Rectal smooth muscle tissue (tissue), 1 donor: ENCODE results near the gene NUDT2.
A peak's percentile ranks its signal among the peaks of the same experiment; 100 is the strongest.
"Not testable (repeated sequence)": the region's sequence is repeated elsewhere in the genome, so short reads cannot be mapped to it uniquely, and the experiment has no call there.

Experiments
- H3K27ac ChIP-seq: one replicate; pipeline ENCODE4 v1.7.0; 2013; ENCODE audit warnings: low read depth, low read length, inconsistent platforms
- H3K27me3 ChIP-seq: one replicate; pipeline ENCODE4 v1.7.0; 2013; ENCODE audit warnings: low read length; ENCODE audit not compliant: control insufficient read depth, insufficient read depth
- H3K36me3 ChIP-seq: one replicate; pipeline ENCODE4 v1.7.0; 2013; ENCODE audit warnings: low read length; ENCODE audit not compliant: control insufficient read depth, insufficient read depth
- H3K4me1 ChIP-seq: one replicate; pipeline ENCODE4 v1.7.0; 2013; ENCODE audit warnings: low read length; ENCODE audit not compliant: control insufficient read depth, insufficient read depth
- H3K4me3 ChIP-seq: one replicate; pipeline ENCODE4 v1.7.0; 2013; ENCODE audit warnings: low read length
- H3K9ac ChIP-seq: one replicate; pipeline ENCODE4 v1.7.0; 2013; ENCODE audit warnings: low read length

The NUDT2 gene

GRCh38 chr9:34338665-34339385 is 9.5 kb downstream of the NUDT2 start:
- H3K36me3 ChIP-seq: peaks cover 7% of the 10 kb centered on the region
- no peaks in the 10 kb centered on the region for H3K27me3 ChIP-seq
- H3K4me1 ChIP-seq: peaks cover 28% of the 10 kb centered on the region
- H3K9ac ChIP-seq: no peak overlapping the region
- peak overlapping the region; percentile 2 for H3K27ac ChIP-seq
- H3K4me3 ChIP-seq: no peak overlapping the region

- no peak overlapping the region for H3K9ac ChIP-seq
- H3K4me3 ChIP-seq: no peak overlapping the region
- peak overlapping the region; percentile 93 for H3K27ac ChIP-seq
- peaks cover 7% of the 10 kb centered on the region for H3K36me3 ChIP-seq
- peaks cover 43% of the 10 kb centered on the region for H3K4me1 ChIP-seq
- no peaks in the 10 kb centered on the region for H3K27me3 ChIP-seq
Observed at GRCh38 chr9:34341659-34342295, 12.4 kb downstream of the NUDT2 start.

GRCh38 chr9:34343090-34343489 is 13.7 kb downstream of the NUDT2 start:
- H3K9ac ChIP-seq: no peak overlapping the region
- peak overlapping the region; percentile 93 for H3K27ac ChIP-seq
- H3K36me3 ChIP-seq: peaks cover 7% of the 10 kb centered on the region
- H3K4me1 ChIP-seq: peaks cover 48% of the 10 kb centered on the region
- H3K4me3 ChIP-seq: no peak overlapping the region
- H3K27me3 ChIP-seq: no peaks in the 10 kb centered on the region

- no peaks in the 10 kb centered on the region for H3K27me3 ChIP-seq
- H3K27ac ChIP-seq: peak overlapping the region; percentile 93
- H3K36me3 ChIP-seq: peaks cover 7% of the 10 kb centered on the region
- no peak overlapping the region for H3K9ac ChIP-seq
- peaks cover 48% of the 10 kb centered on the region for H3K4me1 ChIP-seq
- no peak overlapping the region for H3K4me3 ChIP-seq
Observed at GRCh38 chr9:34343605-34344004, 14.2 kb downstream of the NUDT2 start.

- no peak overlapping the region for H3K4me3 ChIP-seq
- no peak overlapping the region for H3K9ac ChIP-seq
- peaks cover 39% of the 10 kb centered on the region for H3K4me1 ChIP-seq
- H3K27ac ChIP-seq: peak overlapping the region; percentile 66
- no peaks in the 10 kb centered on the region for H3K27me3 ChIP-seq
- no peaks in the 10 kb centered on the region for H3K36me3 ChIP-seq
Observed at GRCh38 chr9:34346873-34347799, 17.8 kb downstream of the NUDT2 start.

- Histone ChIP-seq H3K9ac (no peak overlapping the region), H3K4me1 (peaks cover 33% of the 10 kb centered on the region), H3K36me3 (no peaks in the 10 kb centered on the region), H3K27ac (no peak overlapping the region), H3K27me3 (no peaks in the 10 kb centered on the region), H3K4me3 (no peak overlapping the region)
Observed at GRCh38 chr9:34347800-34348158, 18.4 kb downstream of the NUDT2 start.

GRCh38 chr9:34349324-34349723 is 20.0 kb downstream of the NUDT2 start:
- Histone ChIP-seq H3K4me1 (peaks cover 19% of the 10 kb centered on the region), H3K9ac (no peak overlapping the region), H3K36me3 (no peaks in the 10 kb centered on the region), H3K27ac (no peak overlapping the region), H3K27me3 (no peaks in the 10 kb centered on the region), H3K4me3 (no peak overlapping the region)

GRCh38 chr9:34352122-34352652 is 22.8 kb downstream of the NUDT2 start:
- not testable (repeated sequence) for H3K9ac ChIP-seq, H3K27ac ChIP-seq, H3K4me3 ChIP-seq

GRCh38 chr9:34352957-34353356 is 23.6 kb downstream of the NUDT2 start:
- not testable (repeated sequence) for H3K9ac ChIP-seq, H3K27me3 ChIP-seq, H3K27ac ChIP-seq

More at GRCh38 chr9:34352122-34352652, 22.8 kb downstream of the NUDT2 start:
- not testable (repeated sequence) for H3K36me3 ChIP-seq, H3K4me1 ChIP-seq, H3K27me3 ChIP-seq

GRCh38 chr9:34362614-34363214 is 33.3 kb downstream of the NUDT2 start:
- H3K9ac ChIP-seq: no peak overlapping the region
- peaks cover 4% of the 10 kb centered on the region for H3K36me3 ChIP-seq
- H3K27ac ChIP-seq: no peak overlapping the region
- H3K4me3 ChIP-seq: no peak overlapping the region
- H3K27me3 ChIP-seq: no peaks in the 10 kb centered on the region
- H3K4me1 ChIP-seq: no peaks in the 10 kb centered on the region

More at GRCh38 chr9:34352957-34353356, 23.6 kb downstream of the NUDT2 start:
- H3K36me3 ChIP-seq, H3K4me1 ChIP-seq, H3K4me3 ChIP-seq: not testable (repeated sequence)

GRCh38 chr9:34363619-34364351 is 34.4 kb downstream of the NUDT2 start:
- Histone ChIP-seq H3K4me3 (no peak overlapping the region), H3K36me3 (peaks cover 6% of the 10 kb centered on the region), H3K27ac (no peak overlapping the region), H3K4me1 (no peaks in the 10 kb centered on the region), H3K27me3 (no peaks in the 10 kb centered on the region), H3K9ac (no peak overlapping the region)
